Adipocyte (in vitro differentiated cells): ENCODE results near the gene MYLK2.
A peak's percentile ranks its signal among the peaks of the same experiment; 100 is the strongest.

Experiments
- DNase-seq: peaks from one replicate; pipeline ENCODE4 v3.0.0-alpha.2; 2015; ENCODE audit warnings: low read depth
- H3K27me3 ChIP-seq: replicated peaks from 2 replicates; pipeline ENCODE4 v1.7.0; 2013; ENCODE audit warnings: mild to moderate bottlenecking, low read length, moderate library complexity; ENCODE audit not compliant: control insufficient read depth, insufficient read depth
- H3K36me3 ChIP-seq: 2 replicates; pipeline ENCODE4 v1.7.0; 2013; ENCODE audit warnings: low read length, mild to moderate bottlenecking, moderate library complexity; ENCODE audit not compliant: control insufficient read depth, insufficient read depth, severe bottlenecking
- H3K4me1 ChIP-seq: 2 replicates; pipeline ENCODE4 v1.7.0; 2013; ENCODE audit warnings: mild to moderate bottlenecking, low read length, moderate library complexity; ENCODE audit not compliant: control insufficient read depth, insufficient read depth
- H3K4me3 ChIP-seq: 2 replicates; pipeline ENCODE4 v1.7.0; 2013; ENCODE audit warnings: mild to moderate bottlenecking, low read length, moderate library complexity
- H3K9ac ChIP-seq: 2 replicates; pipeline ENCODE4 v1.7.0; 2013; ENCODE audit warnings: mild to moderate bottlenecking, low read length, moderate library complexity
- H3K9me3 ChIP-seq: 2 replicates; pipeline ENCODE4 v1.7.0; 2013; ENCODE audit warnings: mild to moderate bottlenecking, low read length, moderate library complexity; ENCODE audit not compliant: control insufficient read depth

MYLK2 gene

DNA sequence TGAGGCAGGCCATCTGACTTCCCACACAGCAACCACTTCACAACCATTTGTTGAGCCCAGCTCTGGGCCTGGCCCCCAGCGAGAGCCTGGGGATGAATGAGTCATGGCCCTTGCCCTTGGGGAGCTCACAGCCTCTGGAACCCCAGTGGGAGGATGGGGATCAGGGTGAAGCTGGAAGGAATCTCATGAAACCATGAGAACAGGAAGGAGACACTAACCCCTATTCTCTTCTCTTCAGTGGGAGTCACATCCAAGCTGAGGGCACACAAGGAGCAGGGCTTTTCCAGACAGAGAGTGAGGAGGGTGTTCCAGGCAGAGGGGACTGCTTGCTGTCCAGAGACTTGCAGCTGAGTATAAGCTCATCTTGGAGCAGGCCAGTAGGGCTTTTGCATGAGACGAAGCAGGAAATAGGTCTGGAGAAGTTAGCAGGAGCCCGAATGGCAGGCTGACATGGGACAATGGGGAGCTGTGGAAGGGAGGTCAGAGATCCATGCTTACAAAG lies 18.8 kb downstream of the MYLK2 start:
- DNase-seq = no peak
- Histone ChIP-seq H3K4me3 (no peak overlapping the region), H3K4me1 (peaks cover 38% of the 10 kb centered on the region), H3K27me3 (peaks cover 25% of the 10 kb centered on the region), H3K9ac (no peak overlapping the region), H3K9me3 (no peaks in the 10 kb centered on the region), H3K36me3 (no peaks in the 10 kb centered on the region)

DNA sequence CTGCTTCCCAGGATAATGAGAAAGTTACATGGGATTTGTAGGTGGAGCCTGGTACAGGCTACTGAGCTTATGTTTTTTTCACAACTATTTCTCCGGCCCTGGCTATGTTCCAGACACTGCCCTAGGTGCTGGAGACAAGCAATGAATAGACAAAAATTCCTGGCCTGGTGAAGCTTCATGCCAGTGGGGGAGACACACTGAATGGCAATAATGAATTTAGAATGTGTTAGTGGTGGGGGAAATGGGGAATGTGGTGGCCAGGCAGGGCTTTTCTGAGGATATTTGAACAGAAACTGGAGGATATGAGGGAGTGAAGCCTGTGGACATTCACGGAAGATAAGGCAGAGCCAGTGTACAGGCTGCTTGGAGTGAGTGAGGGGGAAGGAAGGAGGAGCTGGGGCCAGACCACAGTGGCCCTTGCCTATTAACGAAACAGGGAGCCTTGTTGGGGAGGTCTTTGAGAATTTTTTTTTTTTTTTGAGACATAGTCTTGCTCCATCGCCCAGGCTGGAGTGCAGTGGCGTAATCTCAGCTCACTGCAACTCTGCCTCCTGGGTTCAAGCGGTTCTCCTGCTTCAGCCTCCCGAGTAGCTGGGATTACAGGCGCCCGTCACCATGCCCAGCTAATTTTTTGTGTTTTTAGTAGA lies 19.6 kb downstream of the MYLK2 start:
- Histone ChIP-seq H3K27me3 (peaks cover 25% of the 10 kb centered on the region), H3K9ac (no peak overlapping the region), H3K4me1 (peaks cover 42% of the 10 kb centered on the region), H3K4me3 (no peak overlapping the region), H3K9me3 (no peaks in the 10 kb centered on the region), H3K36me3 (no peaks in the 10 kb centered on the region)
- DNase-seq = no peak

DNA sequence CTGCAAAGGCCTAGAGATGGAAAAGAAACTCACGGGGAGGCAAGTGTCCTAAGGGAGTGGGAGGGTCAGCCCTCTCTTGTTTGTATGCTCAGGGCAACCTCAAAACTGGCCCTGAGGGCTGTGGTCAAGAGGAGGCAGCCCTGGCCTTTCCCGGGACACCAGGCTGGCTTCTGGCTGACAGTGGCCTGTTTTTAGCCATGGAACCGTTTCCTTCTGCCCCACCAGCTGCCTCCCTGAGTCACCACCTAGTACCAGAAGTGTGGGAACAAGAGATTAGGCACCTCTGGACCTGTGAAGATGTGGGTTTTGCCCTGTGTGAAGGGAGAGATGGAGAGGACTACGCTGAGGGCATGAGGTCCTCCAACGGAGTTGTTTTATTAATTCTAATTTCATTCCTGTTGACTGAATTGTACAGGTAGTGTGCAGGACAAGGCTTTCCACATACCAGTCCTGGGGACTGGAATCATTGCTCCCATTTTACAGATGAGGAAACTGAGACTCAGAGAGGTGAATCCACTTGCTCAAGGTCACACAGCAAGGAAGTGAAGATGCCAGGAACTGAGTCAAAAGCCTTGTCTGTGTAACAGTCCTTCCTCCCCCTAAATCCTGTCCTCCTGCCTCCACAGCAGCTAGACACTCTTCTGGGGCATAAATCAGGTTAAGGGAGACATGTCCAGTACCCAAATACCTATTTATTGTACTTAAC lies 20.8 kb downstream of the MYLK2 start:
- Histone ChIP-seq H3K9ac (no peak overlapping the region), H3K4me1 (peaks cover 42% of the 10 kb centered on the region), H3K9me3 (no peaks in the 10 kb centered on the region), H3K36me3 (no peaks in the 10 kb centered on the region), H3K27me3 (peaks cover 19% of the 10 kb centered on the region), H3K4me3 (no peak overlapping the region)
- DNase-seq = no peak

DNA sequence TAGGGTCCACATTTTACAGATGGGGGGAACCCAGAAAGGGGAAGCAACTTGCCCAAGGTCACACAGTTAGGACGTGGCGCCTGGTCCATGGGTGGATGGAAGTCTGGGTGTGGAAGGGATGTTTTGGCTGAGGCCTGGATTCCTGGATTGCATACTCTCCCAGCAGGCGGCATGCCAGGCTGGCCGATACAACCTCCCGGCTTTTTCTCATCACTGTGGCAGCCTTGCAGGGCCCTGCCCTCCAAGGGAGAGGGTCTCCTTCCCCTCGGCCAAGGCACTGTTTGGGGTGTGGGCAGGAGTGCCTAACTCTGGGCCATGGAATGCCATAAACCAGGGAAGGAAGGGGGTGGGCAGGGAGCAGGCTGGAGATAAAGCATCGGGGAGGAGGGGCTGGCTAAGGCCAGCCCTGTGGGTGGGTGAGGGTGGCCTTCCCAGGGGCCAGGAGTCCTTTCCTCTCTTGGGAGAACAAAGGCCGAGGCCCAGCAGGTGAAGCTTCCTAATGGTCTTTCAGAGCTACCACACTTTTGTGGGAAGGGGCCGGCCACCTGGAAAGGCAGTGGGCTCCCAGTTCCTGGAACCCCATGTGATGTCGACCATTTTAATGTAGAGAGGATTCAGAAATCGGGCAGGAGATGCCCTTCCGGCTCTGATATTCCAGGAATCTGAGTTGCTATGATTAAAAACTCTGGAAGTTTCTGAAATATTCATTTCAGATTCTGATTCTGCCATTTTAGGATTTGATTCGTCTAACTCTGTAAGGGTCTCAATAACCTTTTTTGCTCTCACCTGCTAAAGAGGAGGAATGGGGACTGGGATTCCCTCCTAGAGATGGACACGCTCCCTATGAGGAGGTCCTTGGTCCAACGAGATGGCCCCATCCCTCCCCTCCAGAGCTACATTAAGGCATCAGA lies 22.0 kb downstream of the MYLK2 start:
- H3K27me3 ChIP-seq = peaks cover 20% of the 10 kb centered on the region
- H3K9me3 ChIP-seq = no peaks in the 10 kb centered on the region
- no peak for DNase-seq
- H3K36me3 ChIP-seq = no peaks in the 10 kb centered on the region
- H3K9ac ChIP-seq = no peak overlapping the region
- peaks cover 38% of the 10 kb centered on the region for H3K4me1 ChIP-seq
- no peak overlapping the region for H3K4me3 ChIP-seq

DNA sequence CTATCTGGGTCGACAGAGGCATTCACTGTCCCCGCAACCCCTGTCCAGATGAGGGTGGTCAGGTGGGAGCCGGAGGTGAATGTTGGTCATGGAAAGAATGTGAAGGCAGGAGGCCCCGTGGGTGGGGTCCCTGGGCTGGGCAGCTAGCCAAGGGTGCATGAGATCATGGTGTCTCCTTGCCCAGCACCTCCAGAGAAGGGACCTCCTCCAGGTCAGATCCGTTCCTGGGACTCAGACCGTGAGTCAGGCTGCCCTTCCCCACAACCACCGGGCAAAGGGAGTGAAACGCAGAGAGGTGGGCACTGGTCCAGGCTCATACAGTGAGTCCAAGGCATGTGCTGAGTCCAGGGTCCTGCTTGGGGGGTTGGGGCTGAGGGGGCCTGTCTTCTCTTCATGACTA lies 22.8 kb downstream of the MYLK2 start:
- no peak overlapping the region for H3K9ac ChIP-seq
- H3K36me3 ChIP-seq = no peaks in the 10 kb centered on the region
- H3K27me3 ChIP-seq = peaks cover 27% of the 10 kb centered on the region
- peaks cover 30% of the 10 kb centered on the region for H3K4me1 ChIP-seq
- peak; percentile 42 for DNase-seq
- H3K9me3 ChIP-seq = no peaks in the 10 kb centered on the region
- H3K4me3 ChIP-seq = no peak overlapping the region

DNA sequence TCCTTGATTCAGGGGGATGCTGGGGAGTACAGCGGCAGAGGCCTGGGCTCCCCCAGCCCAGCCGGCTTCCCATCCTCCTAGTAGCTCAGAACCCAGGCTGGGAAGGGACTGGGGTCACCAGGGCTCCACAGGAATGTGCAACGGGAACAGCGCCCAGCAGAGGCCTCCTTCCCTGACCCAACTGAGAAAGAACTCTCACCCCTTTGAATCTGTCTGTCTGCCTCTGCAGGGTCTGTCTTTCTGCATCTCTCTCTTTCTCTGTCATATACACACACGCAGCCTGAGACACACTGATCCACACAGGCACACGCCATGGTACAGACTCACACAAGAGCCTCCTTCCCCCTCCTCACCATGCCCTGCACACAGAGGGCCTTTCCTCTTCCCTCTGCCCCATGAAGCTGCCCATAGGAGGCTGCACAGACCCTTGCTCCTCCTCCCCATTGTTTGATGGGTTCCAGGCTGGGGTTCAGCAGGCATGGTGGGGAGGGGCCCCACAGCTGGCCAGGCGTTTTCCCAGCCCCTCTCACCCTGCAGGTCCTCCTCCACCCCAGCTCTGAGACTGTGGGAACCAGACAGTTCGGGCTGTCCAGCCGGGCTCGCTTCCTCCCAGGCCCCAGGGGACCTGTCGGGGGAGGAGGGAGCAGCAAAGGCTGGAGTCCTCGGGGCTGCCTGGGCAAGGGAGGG lies 23.5 kb downstream of the MYLK2 start:
- Histone ChIP-seq H3K9me3 (no peaks in the 10 kb centered on the region), H3K36me3 (no peaks in the 10 kb centered on the region), H3K27me3 (peaks cover 34% of the 10 kb centered on the region), H3K4me3 (no peak overlapping the region), H3K9ac (no peak overlapping the region), H3K4me1 (peaks cover 23% of the 10 kb centered on the region)
- DNase-seq = peak; percentile 40

DNA sequence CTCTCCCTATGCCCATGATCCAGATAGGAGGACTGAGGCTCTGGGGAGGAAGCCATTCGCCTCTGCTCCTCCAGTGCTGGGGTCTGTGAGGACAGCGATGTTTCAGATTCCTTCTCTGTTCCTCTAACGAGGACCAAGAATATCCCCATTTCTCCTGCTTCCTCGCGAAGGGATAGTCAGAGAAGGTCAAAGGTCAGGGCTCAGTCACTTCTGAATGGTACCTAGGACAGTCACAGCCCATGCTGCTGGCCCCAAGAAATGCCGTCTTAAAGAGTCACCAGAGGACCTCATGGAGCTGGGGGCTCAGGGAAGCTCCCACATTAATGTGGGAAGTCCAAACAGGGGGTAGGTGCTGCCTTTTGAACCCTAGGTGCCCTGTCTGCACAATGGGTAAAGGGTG lies 24.1 kb downstream of the MYLK2 start:
- no peak for DNase-seq
- H3K36me3 ChIP-seq = no peaks in the 10 kb centered on the region

DNA sequence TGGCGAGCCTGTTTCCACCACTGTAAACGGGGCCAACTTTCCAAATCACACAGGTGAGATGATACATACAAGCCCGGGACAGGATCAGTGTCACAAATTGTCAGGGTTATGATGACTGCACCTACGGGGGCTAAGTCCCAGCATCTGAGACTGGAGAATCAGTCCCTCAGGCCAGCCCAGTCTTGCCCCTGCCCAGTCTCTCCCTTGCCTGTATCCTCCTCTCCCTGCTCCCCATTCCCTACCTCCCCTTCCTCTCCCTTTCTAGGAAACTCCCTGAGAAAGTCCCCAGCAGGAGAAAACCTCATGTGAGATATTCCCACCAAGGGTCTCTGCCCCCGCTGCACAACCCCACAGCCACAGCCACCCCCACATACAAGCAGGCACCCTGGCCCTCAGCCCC lies 24.7 kb downstream of the MYLK2 start:
- Histone ChIP-seq H3K4me1 (peaks cover 17% of the 10 kb centered on the region), H3K9me3 (no peaks in the 10 kb centered on the region), H3K9ac (no peak overlapping the region), H3K36me3 (no peaks in the 10 kb centered on the region), H3K4me3 (no peak overlapping the region), H3K27me3 (peaks cover 41% of the 10 kb centered on the region)
- DNase-seq = no peak

More for the DNA sequence above, 24.1 kb downstream of the MYLK2 start:
- peaks cover 20% of the 10 kb centered on the region for H3K4me1 ChIP-seq
- H3K27me3 ChIP-seq = peaks cover 36% of the 10 kb centered on the region
- H3K9me3 ChIP-seq = no peaks in the 10 kb centered on the region
- no peak overlapping the region for H3K4me3 ChIP-seq
- H3K9ac ChIP-seq = no peak overlapping the region

DNA sequence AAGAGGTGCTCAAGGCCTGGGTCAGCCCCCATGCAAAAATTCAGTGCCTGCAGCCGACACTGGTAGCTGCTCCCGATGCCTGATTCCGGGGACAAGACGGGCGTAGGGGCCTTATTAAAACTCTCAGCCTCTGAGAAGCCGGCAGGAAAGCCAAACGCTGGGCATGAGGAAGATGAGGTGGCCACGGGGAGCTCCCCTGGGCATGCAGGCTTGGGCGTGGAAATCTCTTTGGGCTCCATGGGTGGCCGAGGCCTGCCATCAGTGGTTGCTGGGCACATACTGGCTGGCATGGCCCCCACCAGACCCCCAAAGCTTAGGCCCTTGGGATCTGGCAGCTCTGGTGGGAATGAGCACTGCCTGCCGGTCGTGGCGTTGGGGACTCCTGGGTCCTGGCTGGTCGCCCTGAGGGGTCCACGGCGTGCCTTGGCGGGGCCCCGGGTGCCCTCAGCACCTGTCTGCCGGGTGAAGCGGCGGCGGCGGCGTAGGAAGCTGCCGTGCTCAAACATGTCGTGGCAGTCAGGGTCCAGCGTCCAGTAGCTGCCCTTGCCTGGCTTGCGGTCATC lies 25.7 kb downstream of the MYLK2 start:
- Histone ChIP-seq H3K4me3 (no peak overlapping the region), H3K9me3 (no peaks in the 10 kb centered on the region), H3K9ac (no peak overlapping the region), H3K36me3 (no peaks in the 10 kb centered on the region), H3K4me1 (peaks cover 17% of the 10 kb centered on the region), H3K27me3 (peaks cover 51% of the 10 kb centered on the region)
- no peak for DNase-seq

DNA sequence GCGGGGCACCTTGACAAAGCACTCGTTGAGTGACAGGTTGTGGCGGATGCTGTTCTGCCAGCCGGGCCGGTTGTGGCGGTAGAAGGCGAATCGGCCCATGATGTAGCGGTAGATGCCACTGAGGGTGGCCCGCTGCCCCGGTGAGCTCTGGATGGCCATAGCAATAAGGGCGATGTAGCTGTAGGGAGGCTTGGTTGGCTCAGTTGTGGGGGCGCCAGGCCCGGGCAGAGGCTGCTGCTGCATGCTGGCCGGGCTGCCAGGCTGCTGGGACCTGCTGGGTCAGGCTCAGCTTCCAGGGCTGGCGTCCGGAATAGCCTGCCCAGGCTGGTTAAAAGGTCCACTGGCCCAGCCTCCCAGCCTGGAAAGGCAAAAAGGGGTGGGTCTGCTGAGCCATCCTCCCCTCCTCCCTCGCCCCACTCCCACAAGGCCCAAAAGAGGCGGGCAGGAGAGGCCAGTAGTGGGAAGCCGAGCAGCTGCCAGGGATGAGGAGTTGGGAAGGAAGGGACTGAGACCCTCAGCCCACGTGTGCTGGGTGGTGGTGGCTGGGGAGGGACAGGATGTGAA lies 26.2 kb downstream of the MYLK2 start, which contains the start of gene FOXS1:
FOXS1 (minus strand) TSS at position 305 of the 564 bp plus-strand sequence; CDS start at position 243, 62 bp downstream.
- Histone ChIP-seq H3K27me3 (peaks cover 56% of the 10 kb centered on the region), H3K9me3 (no peaks in the 10 kb centered on the region), H3K9ac (no peak within 1 kb of the TSS), H3K4me1 (peaks cover 17% of the 10 kb centered on the region), H3K36me3 (no peaks in the 10 kb centered on the region), H3K4me3 (no peak within 1 kb of the TSS)
- DNase-seq = no peak
